HPDE6-E6E7 (cell line): ENCODE measurements around the gene KDM5C.
"Not testable (repeated sequence)": the region's sequence is repeated elsewhere in the genome, so short reads cannot be mapped to it uniquely, and the experiment has no call there.

Experiments used
- DNase-seq: peaks from one replicate; pipeline ENCODE4 v3.0.0; 2011; ENCODE audit warnings: missing footprints; ENCODE audit errors: extremely low spot score

Gene KDM5C

GRCh38 chrX:53190363-53190960, 34.5 kb downstream of the KDM5C start:
- DNase-seq = no peak

- no peak for DNase-seq
Observed at GRCh38 chrX:53188763-53189162, 36.2 kb downstream of the KDM5C start.

- DNase-seq = peak; percentile 91
Observed at GRCh38 chrX:53186351-53186750, 38.7 kb downstream of the KDM5C start.

DNA sequence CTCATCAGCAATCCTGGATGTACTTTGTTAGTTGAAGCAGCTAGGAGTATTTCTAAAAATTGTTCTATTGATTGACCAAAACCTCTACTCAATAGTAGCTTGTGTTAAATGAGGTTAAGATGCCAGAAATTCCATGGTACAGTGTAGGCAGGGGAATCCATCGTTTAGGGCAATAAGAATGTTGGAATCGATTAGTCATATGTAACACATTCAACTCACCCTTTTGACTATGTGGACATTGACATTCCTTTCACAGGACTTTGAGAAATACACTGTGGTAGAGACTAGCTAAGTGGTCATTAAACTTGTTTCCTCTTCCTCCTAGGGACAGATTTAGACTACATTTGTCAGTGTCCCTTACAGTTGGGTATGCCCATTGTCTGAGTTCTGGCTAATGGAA, 40.2 kb downstream of the KDM5C start:
- no peak for DNase-seq

GRCh38 chrX:53171356-53171755, 53.7 kb downstream of the KDM5C start:
- no peak for DNase-seq

GRCh38 chrX:53166103-53166502, 58.9 kb downstream of the KDM5C start:
- DNase-seq = no peak

DNA sequence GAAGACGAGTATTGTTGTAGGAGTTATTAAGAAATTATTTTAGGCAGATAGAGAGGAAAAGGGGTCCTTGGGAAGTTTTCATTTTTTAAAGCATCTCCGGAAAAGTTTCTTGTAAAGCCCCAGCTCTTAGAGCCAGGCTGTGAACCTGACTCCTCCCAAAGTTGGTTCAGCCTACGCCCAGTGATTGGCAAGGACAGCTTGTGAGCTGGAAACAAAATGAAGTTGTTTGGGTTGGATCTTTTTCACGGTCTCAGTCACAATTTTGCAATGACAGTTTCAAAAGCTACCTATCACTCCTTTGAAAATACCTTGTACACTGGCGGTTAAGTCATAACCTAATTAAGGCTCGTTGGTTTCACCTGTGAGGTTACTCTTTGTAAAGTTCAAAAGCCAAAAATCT, 60.4 kb downstream of the KDM5C start:
- not testable (repeated sequence) for DNase-seq

- DNase-seq = no peak
Observed at GRCh38 chrX:53163436-53163835, 61.6 kb downstream of the KDM5C start.

GRCh38 chrX:53160297-53160983, 64.6 kb downstream of the KDM5C start:
- DNase-seq = no peak

GRCh38 chrX:53159184-53159583, 65.8 kb downstream of the KDM5C start:
- DNase-seq = no peak

DNA sequence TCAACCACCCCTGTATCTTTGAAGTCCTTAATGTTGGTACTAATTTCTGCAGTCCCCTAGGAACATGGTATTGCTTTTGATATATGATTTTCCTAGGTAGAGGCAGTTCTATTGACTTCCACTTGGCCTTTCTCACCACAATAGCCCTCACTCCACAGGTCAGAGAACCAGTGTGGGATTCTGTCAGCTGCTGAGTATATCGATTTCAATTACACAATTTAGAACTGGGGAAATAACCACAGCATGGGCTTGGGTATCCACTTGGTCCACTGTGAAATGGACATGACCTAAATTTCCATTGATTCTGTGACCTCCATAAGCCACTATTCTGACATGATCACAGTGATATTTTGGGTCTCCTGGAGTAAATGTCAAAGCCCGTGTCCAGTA, 68.8 kb downstream of the KDM5C start:
- DNase-seq = no peak

- no peak for DNase-seq
Observed at GRCh38 chrX:53155512-53156206, 69.3 kb downstream of the KDM5C start.

DNA sequence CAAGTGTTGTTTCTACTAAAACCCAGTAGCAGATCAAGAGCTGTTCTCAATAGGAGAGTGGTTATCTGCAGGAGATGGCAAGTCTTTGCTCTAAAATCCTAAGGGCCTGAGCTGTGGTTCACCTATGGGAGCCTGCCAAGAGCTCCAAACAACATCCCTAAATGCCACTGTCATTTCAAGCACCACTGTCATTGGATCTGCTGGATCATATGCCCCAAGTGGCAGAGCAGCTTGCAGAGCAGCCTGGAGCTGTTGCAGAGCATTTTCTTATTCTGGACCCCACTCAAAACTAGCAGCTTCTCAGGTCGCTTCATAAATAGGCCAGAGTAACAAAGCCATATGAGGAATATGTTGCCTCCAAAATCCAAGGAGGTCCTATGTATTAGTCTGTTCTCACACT, 71.4 kb downstream of the KDM5C start:
- DNase-seq = no peak
